Upper lobe of right lung (tissue), 1 donor: ENCODE results near the gene ASPA. TPM values are rescaled to one million over a fixed set of nuclear protein-coding genes. Genes with fewer than 3 reads are reported as not detected.
A peak's percentile ranks its signal among the peaks of the same experiment; 100 is the strongest.

ENCODE experiments used
- ATAC-seq: fragments of 200-7000 bp; cut with Tn5 transposase; one replicate; pipeline ENCODE4 v1.9.1; 2020; ENCODE audit warnings: mild to moderate bottlenecking, moderate library complexity
- DNase-seq: peaks from one replicate; pipeline ENCODE4 v3.0.0-alpha.2; 2020
- H3K27ac ChIP-seq: fragments of 200-600 bp; one replicate; pipeline ENCODE4 v1.8.0; 2022
- H3K27me3 ChIP-seq: fragments of 200-600 bp; one replicate; pipeline ENCODE4 v1.8.0; 2022; ENCODE audit warnings: mild to moderate bottlenecking
- H3K36me3 ChIP-seq: fragments of 200-600 bp; one replicate; pipeline ENCODE4 v1.8.0; 2022
- H3K4me1 ChIP-seq: fragments of 200-600 bp; one replicate; pipeline ENCODE4 v1.8.0; 2022
- H3K4me3 ChIP-seq: fragments of 200-600 bp; one replicate; pipeline ENCODE4 v1.8.0; 2022; ENCODE audit warnings: mild to moderate bottlenecking
- H3K9me3 ChIP-seq: fragments of 200-600 bp; one replicate; pipeline ENCODE4 v1.8.0; 2022
- intact Hi-C: fragments of 100-400 bp; cut with DNase I; formaldehyde crosslinking; loops from one replicate; pipeline ENCODE4 v1.11.0; 2022
- total RNA-seq: library from RNA; stranded (reverse); fragmentation: NEBNext Ultra II Directional; extraction: Animal tissue kit (Norgen Biotek cat#: 25700); gene quantifications from one replicate; pipeline ENCODE4 v1.2.1, GENCODE V29; 2021
- TF ChIP-seq, protein P1 (sequence below): fragments of 200-600 bp; IDR thresholded peaks from one replicate; pipeline ENCODE4 v1.8.0; 2022; ENCODE audit warnings: antibody characterized with exemption
- donor health status: DM: no; HTN: yes; CAD: no; lungs with severe emphysema.

ASPA gene
- total RNA-seq, 1 donor from 2014 or later: 8.2 TPM

GRCh38 chr17:3533752-3534151 is 58.0 kb downstream of the ASPA start:
- no peak for ATAC-seq

DNA sequence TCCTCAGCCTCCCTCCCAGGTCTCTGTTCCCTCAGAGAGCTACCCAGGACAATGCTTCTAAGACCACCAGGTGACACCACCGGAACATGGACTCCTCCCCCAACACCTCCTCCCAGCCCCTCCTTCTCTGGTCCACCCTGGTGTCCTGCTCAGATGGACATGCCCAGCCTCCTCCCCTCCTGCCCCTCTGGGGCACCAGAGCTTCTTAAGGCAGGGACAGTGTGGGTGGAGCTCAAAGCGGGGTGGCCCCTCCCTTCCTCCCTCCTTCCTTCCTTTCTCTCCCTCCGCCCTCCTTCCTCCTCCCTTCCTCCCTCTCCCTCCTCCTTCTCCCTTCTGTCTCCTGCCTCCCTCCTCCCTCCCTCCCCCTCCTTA is 59.1 kb downstream of the ASPA start:
- H3K36me3 ChIP-seq: no peaks in the 10 kb centered on the region
- H3K27me3 ChIP-seq: no peaks in the 10 kb centered on the region
- H3K4me3 ChIP-seq: no peak overlapping the region
- no peak overlapping the region for H3K27ac ChIP-seq
- peak; percentile 50 for ATAC-seq
- no peaks in the 10 kb centered on the region for H3K4me1 ChIP-seq
- TF ChIP-seq, protein P1, sequence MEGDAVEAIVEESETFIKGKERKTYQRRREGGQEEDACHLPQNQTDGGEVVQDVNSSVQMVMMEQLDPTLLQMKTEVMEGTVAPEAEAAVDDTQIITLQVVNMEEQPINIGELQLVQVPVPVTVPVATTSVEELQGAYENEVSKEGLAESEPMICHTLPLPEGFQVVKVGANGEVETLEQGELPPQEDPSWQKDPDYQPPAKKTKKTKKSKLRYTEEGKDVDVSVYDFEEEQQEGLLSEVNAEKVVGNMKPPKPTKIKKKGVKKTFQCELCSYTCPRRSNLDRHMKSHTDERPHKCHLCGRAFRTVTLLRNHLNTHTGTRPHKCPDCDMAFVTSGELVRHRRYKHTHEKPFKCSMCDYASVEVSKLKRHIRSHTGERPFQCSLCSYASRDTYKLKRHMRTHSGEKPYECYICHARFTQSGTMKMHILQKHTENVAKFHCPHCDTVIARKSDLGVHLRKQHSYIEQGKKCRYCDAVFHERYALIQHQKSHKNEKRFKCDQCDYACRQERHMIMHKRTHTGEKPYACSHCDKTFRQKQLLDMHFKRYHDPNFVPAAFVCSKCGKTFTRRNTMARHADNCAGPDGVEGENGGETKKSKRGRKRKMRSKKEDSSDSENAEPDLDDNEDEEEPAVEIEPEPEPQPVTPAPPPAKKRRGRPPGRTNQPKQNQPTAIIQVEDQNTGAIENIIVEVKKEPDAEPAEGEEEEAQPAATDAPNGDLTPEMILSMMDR: no peak
- H3K9me3 ChIP-seq: no peaks in the 10 kb centered on the region
- no peak for DNase-seq
- intact Hi-C loops: no loop called here

More at GRCh38 chr17:3533752-3534151, 58.0 kb downstream of the ASPA start:
- TF ChIP-seq, protein P1: no peak
- Histone ChIP-seq H3K36me3 (no peaks in the 10 kb centered on the region), H3K9me3 (no peaks in the 10 kb centered on the region), H3K4me1 (no peaks in the 10 kb centered on the region), H3K27me3 (no peaks in the 10 kb centered on the region), H3K4me3 (no peak overlapping the region), H3K27ac (no peak overlapping the region)
- intact Hi-C loops: no loop called here
- no peak for DNase-seq

- TF ChIP-seq, protein P1: peak; percentile 59
- DNase-seq: peak; percentile 81
- H3K9me3 ChIP-seq: no peaks in the 10 kb centered on the region
- peak overlapping the region; percentile 55 for H3K27ac ChIP-seq
- intact Hi-C loops: no loop called here
- peak overlapping the region; percentile 45 for H3K4me3 ChIP-seq
- H3K36me3 ChIP-seq: no peaks in the 10 kb centered on the region
- peak; percentile 89 for ATAC-seq
- H3K27me3 ChIP-seq: no peaks in the 10 kb centered on the region
- H3K4me1 ChIP-seq: no peaks in the 10 kb centered on the region
Measured at GRCh38 chr17:3535253-3535995, 59.6 kb downstream of the ASPA start.

DNA sequence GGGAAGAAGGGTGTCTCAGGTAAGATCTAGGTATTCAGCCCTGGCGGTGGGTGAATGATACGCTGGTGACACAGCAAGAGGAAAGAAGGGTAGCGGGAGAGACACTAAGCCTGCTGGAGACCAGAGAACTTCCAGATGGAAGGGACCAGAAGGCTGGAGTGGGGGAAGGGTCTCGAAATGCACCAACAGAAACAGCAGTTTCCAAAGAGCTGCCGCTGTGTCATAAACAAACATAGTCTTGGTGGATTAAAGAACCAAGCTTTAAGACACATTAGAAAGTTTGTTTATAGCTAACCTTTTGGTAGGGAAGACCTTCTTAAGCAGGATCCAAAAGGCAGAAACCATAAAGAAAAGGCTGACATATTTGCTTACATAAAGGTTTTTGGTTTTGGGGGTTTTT is 60.9 kb downstream of the ASPA start:
- no peaks in the 10 kb centered on the region for H3K9me3 ChIP-seq
- no peak overlapping the region for H3K27ac ChIP-seq
- H3K36me3 ChIP-seq: no peaks in the 10 kb centered on the region
- ATAC-seq (no peak), DNase-seq (no peak)
- H3K4me3 ChIP-seq: no peak overlapping the region
- TF ChIP-seq, protein P1: no peak
- no peaks in the 10 kb centered on the region for H3K27me3 ChIP-seq
- intact Hi-C loops: no loop called here
- H3K4me1 ChIP-seq: no peaks in the 10 kb centered on the region

- TF ChIP-seq, protein P1: no peak
- DNase-seq (no peak), ATAC-seq (no peak)
- H3K27ac ChIP-seq: no peak overlapping the region
- no peaks in the 10 kb centered on the region for H3K4me1 ChIP-seq
- intact Hi-C loops: no loop called here
- H3K4me3 ChIP-seq: no peak overlapping the region
- no peaks in the 10 kb centered on the region for H3K36me3 ChIP-seq
- no peaks in the 10 kb centered on the region for H3K27me3 ChIP-seq
- H3K9me3 ChIP-seq: no peaks in the 10 kb centered on the region
Measured at GRCh38 chr17:3539881-3540540, 64.2 kb downstream of the ASPA start.
